ENCODE measurements around the gene RSPRY1. TPM values are rescaled to one million over a fixed set of nuclear protein-coding genes. Genes with fewer than 3 reads are reported as not detected.

The RSPRY1 gene
- total and polyA plus RNA-seq, 2 donors from 2014 or later, result 14.4 to 32.2 TPM

DNA sequence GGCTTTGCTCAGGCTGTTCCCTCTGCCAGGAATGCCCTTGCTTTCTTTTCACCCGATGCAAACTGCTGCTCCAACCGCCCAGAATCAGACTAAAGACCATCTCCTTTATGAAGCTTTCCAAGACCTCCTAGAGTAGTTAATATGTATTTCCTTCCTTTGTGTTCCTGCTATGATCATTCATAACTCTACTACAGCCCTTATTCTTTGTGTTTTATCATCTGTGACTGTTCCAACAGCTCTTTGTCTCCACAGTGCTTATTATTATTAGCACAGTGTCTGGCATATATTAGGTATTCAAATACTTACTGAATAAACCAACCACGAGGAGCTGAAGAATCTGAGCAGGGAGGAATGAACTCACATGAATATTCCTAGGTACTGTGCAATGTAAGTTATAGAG, 7.9 kb upstream of the RSPRY1 start:
- intact Hi-C loops (cut with DNase I), result no loop called here
- H3K4me1 ChIP-seq (ENCODE audit: control insufficient read depth in 2 of 3, insufficient read depth in 2 of 3, low read depth in 1 of 3, low read length in 3 of 3), result peaks cover 0 to 5% (median 0%) of the 10 kb centered on the region in 3 donors
- H3K9ac ChIP-seq (ENCODE audit: low read length in 3 of 3), result no peak overlapping the region
- no peak for DNase-seq
- TF ChIP-seq, protein P1, sequence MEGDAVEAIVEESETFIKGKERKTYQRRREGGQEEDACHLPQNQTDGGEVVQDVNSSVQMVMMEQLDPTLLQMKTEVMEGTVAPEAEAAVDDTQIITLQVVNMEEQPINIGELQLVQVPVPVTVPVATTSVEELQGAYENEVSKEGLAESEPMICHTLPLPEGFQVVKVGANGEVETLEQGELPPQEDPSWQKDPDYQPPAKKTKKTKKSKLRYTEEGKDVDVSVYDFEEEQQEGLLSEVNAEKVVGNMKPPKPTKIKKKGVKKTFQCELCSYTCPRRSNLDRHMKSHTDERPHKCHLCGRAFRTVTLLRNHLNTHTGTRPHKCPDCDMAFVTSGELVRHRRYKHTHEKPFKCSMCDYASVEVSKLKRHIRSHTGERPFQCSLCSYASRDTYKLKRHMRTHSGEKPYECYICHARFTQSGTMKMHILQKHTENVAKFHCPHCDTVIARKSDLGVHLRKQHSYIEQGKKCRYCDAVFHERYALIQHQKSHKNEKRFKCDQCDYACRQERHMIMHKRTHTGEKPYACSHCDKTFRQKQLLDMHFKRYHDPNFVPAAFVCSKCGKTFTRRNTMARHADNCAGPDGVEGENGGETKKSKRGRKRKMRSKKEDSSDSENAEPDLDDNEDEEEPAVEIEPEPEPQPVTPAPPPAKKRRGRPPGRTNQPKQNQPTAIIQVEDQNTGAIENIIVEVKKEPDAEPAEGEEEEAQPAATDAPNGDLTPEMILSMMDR (IDR thresholded peaks at IDR 0.05; ENCODE audit: borderline replicate concordance, extremely low read depth, insufficient read depth), result no peak
- H3K27me3 ChIP-seq (ENCODE audit: control insufficient read depth, insufficient read depth, low read length), result no peaks in the 10 kb centered on the region
- no peaks in the 10 kb centered on the region for H3K36me3 ChIP-seq (ENCODE audit: control insufficient read depth in 2 of 3, insufficient read depth in 3 of 3, low read length in 3 of 3)
- H3K27ac ChIP-seq (ENCODE audit: low read depth in 2 of 2, low read length in 2 of 2), result no peak overlapping the region
- no peaks in the 10 kb centered on the region for H3K9me3 ChIP-seq (ENCODE audit: control insufficient read depth in 2 of 3, insufficient read depth in 1 of 3, low read length in 3 of 3)
- FAIRE-seq, result no peak
- no peak overlapping the region for H3K4me3 ChIP-seq (ENCODE audit: low read length in 3 of 3)

DNA sequence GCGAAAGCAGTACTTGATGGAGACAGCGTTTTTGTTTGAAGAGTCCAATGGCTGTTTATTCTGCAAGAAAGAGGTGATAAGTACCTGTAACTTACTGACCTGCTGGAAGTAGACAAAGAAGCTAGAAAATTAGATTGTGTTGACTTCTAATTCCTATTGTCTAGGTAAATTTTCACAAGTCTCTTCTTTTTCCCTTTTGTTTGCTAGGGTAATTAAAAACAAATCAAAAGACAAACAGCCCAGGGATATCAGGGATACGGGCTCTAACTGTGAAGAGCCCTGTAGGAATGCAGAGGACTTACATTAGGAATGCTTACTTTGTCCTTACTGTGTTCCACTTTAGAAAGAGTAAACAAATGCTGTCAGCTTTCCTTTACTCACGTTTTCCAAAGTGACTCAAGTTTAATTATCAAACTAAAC, 7.3 kb upstream of the RSPRY1 start:
- TF ChIP-seq, protein P1 (IDR thresholded peaks at IDR 0.05; ENCODE audit: borderline replicate concordance, extremely low read depth, insufficient read depth), result no peak
- Histone ChIP-seq H3K36me3 (ENCODE audit: control insufficient read depth in 2 of 3, insufficient read depth in 3 of 3, low read length in 3 of 3) (no peaks in the 10 kb centered on the region), H3K9ac (ENCODE audit: low read length in 3 of 3) (no peak overlapping the region), H3K4me1 (ENCODE audit: control insufficient read depth in 2 of 3, insufficient read depth in 2 of 3, low read depth in 1 of 3, low read length in 3 of 3) (peaks cover 0 to 5% (median 0%) of the 10 kb centered on the region in 3 donors), H3K4me3 (ENCODE audit: low read length in 3 of 3) (no peak overlapping the region), H3K9me3 (ENCODE audit: control insufficient read depth in 2 of 3, insufficient read depth in 1 of 3, low read length in 3 of 3) (no peaks in the 10 kb centered on the region), H3K27me3 (ENCODE audit: control insufficient read depth, insufficient read depth, low read length) (no peaks in the 10 kb centered on the region), H3K27ac (ENCODE audit: low read depth in 2 of 2, low read length in 2 of 2) (no peak overlapping the region)
- no peak for DNase-seq
- no peak for FAIRE-seq
- intact Hi-C loops (cut with DNase I), result no loop called here

DNA sequence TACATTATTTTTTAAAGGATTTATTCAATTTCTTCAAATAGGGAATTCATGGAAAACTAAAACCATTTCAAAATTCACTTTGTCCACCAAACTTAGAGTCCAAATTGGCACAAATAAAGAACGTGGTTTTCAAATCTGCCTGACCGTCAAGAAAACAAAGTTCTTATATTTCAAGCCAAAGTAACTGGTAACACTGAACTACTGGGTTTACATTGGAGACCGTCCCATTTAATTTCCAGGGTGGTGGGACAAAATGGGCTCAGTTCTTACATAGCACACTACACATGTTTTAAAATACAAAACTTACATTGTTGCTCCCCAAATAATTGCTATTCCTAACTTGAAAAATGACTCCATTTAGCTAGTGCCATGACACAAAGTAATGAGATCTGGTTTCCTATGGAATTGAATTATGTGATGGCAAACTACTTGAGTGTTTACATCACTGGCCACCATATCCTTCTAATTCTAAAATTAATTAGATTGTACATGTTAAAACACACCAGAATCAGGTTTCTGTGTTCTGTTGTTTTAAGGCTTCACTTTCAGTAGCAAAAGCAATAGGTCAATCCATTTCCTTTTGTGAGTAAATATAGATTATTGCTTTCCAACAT, 6.8 kb upstream of the RSPRY1 start:
- DNase-seq, result no peak
- Histone ChIP-seq H3K4me3 (ENCODE audit: low read length in 3 of 3) (no peak overlapping the region), H3K9ac (ENCODE audit: low read length in 3 of 3) (no peak overlapping the region), H3K36me3 (ENCODE audit: control insufficient read depth in 2 of 3, insufficient read depth in 3 of 3, low read length in 3 of 3) (no peaks in the 10 kb centered on the region), H3K27me3 (ENCODE audit: control insufficient read depth, insufficient read depth, low read length) (no peaks in the 10 kb centered on the region), H3K4me1 (ENCODE audit: control insufficient read depth in 2 of 3, insufficient read depth in 2 of 3, low read depth in 1 of 3, low read length in 3 of 3) (peaks cover 0 to 5% (median under 1%) of the 10 kb centered on the region in 3 donors), H3K27ac (ENCODE audit: low read depth in 2 of 2, low read length in 2 of 2) (no peak overlapping the region), H3K9me3 (ENCODE audit: control insufficient read depth in 2 of 3, insufficient read depth in 1 of 3, low read length in 3 of 3) (no peaks in the 10 kb centered on the region)
- TF ChIP-seq, protein P1 (IDR thresholded peaks at IDR 0.05; ENCODE audit: borderline replicate concordance, extremely low read depth, insufficient read depth), result no peak
- no peak for FAIRE-seq
- intact Hi-C loops (cut with DNase I), result no loop called here

DNA sequence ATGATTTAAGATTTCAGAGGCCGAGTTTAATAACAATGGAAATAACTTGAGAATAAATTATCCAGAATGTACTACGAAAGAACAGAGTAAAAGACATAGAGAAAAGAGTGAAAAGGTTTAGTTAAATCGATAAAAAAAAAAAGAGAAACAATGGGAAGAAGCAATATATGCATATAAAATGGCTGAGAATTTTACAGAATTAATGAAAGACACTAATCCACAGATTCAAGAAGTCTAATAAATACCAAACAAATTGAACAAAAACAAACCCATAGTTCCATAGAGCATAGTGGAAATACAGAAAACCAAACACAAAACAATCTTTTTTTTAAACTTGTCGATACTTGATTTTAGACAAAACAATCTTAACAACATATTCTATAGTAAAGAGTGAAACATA, 2.0 kb upstream of the RSPRY1 start:
- Histone ChIP-seq H3K36me3 (ENCODE audit: control insufficient read depth in 2 of 3, insufficient read depth in 3 of 3, low read length in 3 of 3) (no peaks in the 10 kb centered on the region), H3K4me3 (ENCODE audit: low read length in 3 of 3) (peak overlapping the region in 1 of 3 donors; percentile 85), H3K4me1 (ENCODE audit: control insufficient read depth in 2 of 3, insufficient read depth in 2 of 3, low read depth in 1 of 3, low read length in 3 of 3) (peaks cover 0 to 19% (median 14%) of the 10 kb centered on the region in 3 donors), H3K9ac (ENCODE audit: low read length in 3 of 3) (no peak overlapping the region), H3K9me3 (ENCODE audit: control insufficient read depth in 2 of 3, insufficient read depth in 1 of 3, low read length in 3 of 3) (no peaks in the 10 kb centered on the region), H3K27ac (ENCODE audit: low read depth in 2 of 2, low read length in 2 of 2) (no peak overlapping the region), H3K27me3 (ENCODE audit: control insufficient read depth, insufficient read depth, low read length) (no peaks in the 10 kb centered on the region)
- intact Hi-C loops (cut with DNase I), result no loop called here
- TF ChIP-seq, protein P1 (IDR thresholded peaks at IDR 0.05; ENCODE audit: borderline replicate concordance, extremely low read depth, insufficient read depth), result no peak
- DNase-seq (no peak), FAIRE-seq (no peak)
